Astrocyte (in vitro differentiated cells and primary cell): ENCODE data around the gene STARD8. TPM values are rescaled to one million over a fixed set of nuclear protein-coding genes. Genes with fewer than 3 reads are reported as not detected.

Source experiments
- DNase-seq: peaks from one replicate; pipeline ENCODE4 v3.0.0-alpha.2; 2010; ENCODE audit warnings: low read depth
- FAIRE-seq: peaks from 2 replicates; lab custom pipeline; 2011; peaks lifted over from hg19 to GRCh38; lab: Jason Lieb, UNC
- H2AFZ ChIP-seq: 2 replicates; pipeline ENCODE4 v1.6.0; 2012; ENCODE audit warnings: low read depth, low read length, inconsistent platforms
- H3K27ac ChIP-seq: 2 replicates; pipeline ENCODE4 v1.5.1; 2011; ENCODE audit warnings: low read depth, low read length, inconsistent platforms
- H3K27me3 ChIP-seq: 2 replicates; pipeline ENCODE4 v1.6.0; 2011; ENCODE audit warnings: low read length, inconsistent platforms; ENCODE audit not compliant: insufficient read depth
- H3K36me3 ChIP-seq: 2 replicates; pipeline ENCODE4 v1.5.1; 2011; ENCODE audit warnings: low read length, inconsistent platforms; ENCODE audit not compliant: insufficient read depth
- H3K4me1 ChIP-seq: 2 replicates; pipeline ENCODE4 v1.5.1; 2011; ENCODE audit warnings: low read length, inconsistent platforms; ENCODE audit not compliant: insufficient read depth
- H3K4me2 ChIP-seq: 2 replicates; pipeline ENCODE4 v1.6.0; 2012; ENCODE audit warnings: low read length, inconsistent platforms
- H3K4me3 ChIP-seq: 2 replicates; pipeline ENCODE4 v1.5.1; 2011; ENCODE audit warnings: low read depth, mild to moderate bottlenecking, low read length, inconsistent platforms; ENCODE audit not compliant: insufficient read depth
- H3K79me2 ChIP-seq: 2 replicates; pipeline ENCODE4 v1.6.0; 2012; ENCODE audit warnings: mild to moderate bottlenecking, low read length, inconsistent platforms; ENCODE audit not compliant: insufficient read depth
- H3K9ac ChIP-seq: 2 replicates; pipeline ENCODE4 v1.6.0; 2012; ENCODE audit warnings: mild to moderate bottlenecking, low read length, inconsistent platforms
- H3K9me3 ChIP-seq: 2 replicates; pipeline ENCODE4 v1.5.1; 2012; ENCODE audit warnings: low read depth, mild to moderate bottlenecking, low read length, inconsistent platforms; ENCODE audit not compliant: insufficient read depth
- H4K20me1 ChIP-seq: 2 replicates; pipeline ENCODE4 v1.6.0; 2012; ENCODE audit warnings: low read length, inconsistent platforms; ENCODE audit not compliant: insufficient read depth
- H3K27ac Mint-ChIP-seq: one replicate; pipeline ENCODE4 v1.8.0; 2021; ENCODE audit warnings: mild to moderate bottlenecking, mixed read lengths; ENCODE audit not compliant: unreplicated experiment
- H3K27me3 Mint-ChIP-seq: one replicate; pipeline ENCODE4 v1.8.0; 2021; ENCODE audit warnings: low read depth, mixed read lengths; ENCODE audit not compliant: unreplicated experiment
- H3K36me3 Mint-ChIP-seq: one replicate; pipeline ENCODE4 v1.8.0; 2021; ENCODE audit warnings: low read depth, mixed read lengths; ENCODE audit not compliant: unreplicated experiment
- H3K4me1 Mint-ChIP-seq: one replicate; pipeline ENCODE4 v1.8.0; 2021; ENCODE audit warnings: low read depth, mixed read lengths; ENCODE audit not compliant: unreplicated experiment
- H3K4me3 Mint-ChIP-seq: one replicate; pipeline ENCODE4 v1.8.0; 2021; ENCODE audit warnings: mild to moderate bottlenecking, moderate library complexity, mixed read lengths; ENCODE audit not compliant: unreplicated experiment
- H3K9me3 Mint-ChIP-seq: one replicate; pipeline ENCODE4 v1.8.0; 2021; ENCODE audit warnings: mild to moderate bottlenecking, mixed read lengths; ENCODE audit not compliant: unreplicated experiment
- EZH2 ChIP-seq: IDR thresholded peaks from 2 replicates; pipeline ENCODE4 v1.6.1; 2012; ENCODE audit warnings: mild to moderate bottlenecking, low read length, inconsistent platforms; ENCODE audit not compliant: insufficient read depth
- total RNA-seq: library from RNA; stranded (reverse); gene quantifications from 2 replicates; pipeline ENCODE4 v1.2.1, GENCODE V29; 2021
- TF ChIP-seq, protein P1 (sequence below): IDR thresholded peaks from 2 replicates; pipeline ENCODE4 v1.5.1; 2011; ENCODE audit warnings: low read depth, mild to moderate bottlenecking, inconsistent platforms, low read length, moderate library complexity; ENCODE audit not compliant: insufficient read depth

The STARD8 gene
- total RNA-seq, 1 donor from 2014 or later = 1.3 TPM

- Mint-ChIP-seq H3K27ac (no peak overlapping the region), H3K9me3 (no peaks in the 10 kb centered on the region), H3K36me3 (no peaks in the 10 kb centered on the region), H3K4me3 (no peak overlapping the region), H3K4me1 (no peaks in the 10 kb centered on the region), H3K27me3 (peaks cover 2% of the 10 kb centered on the region)
- Histone ChIP-seq H3K4me2 (no peak overlapping the region), H3K36me3 (no peaks in the 10 kb centered on the region), H3K27ac (no peak overlapping the region), H3K79me2 (no peaks in the 10 kb centered on the region), H3K9me3 (no peaks in the 10 kb centered on the region), H2AFZ (no peak overlapping the region), H4K20me1 (no peaks in the 10 kb centered on the region), H3K4me1 (no peaks in the 10 kb centered on the region), H3K27me3 (no peaks in the 10 kb centered on the region), H3K4me3 (no peak overlapping the region), H3K9ac (no peak overlapping the region)
- FAIRE-seq (peak; percentile 60), DNase-seq (no peak)
- no peak for TF ChIP-seq EZH2
- TF ChIP-seq, protein P1, sequence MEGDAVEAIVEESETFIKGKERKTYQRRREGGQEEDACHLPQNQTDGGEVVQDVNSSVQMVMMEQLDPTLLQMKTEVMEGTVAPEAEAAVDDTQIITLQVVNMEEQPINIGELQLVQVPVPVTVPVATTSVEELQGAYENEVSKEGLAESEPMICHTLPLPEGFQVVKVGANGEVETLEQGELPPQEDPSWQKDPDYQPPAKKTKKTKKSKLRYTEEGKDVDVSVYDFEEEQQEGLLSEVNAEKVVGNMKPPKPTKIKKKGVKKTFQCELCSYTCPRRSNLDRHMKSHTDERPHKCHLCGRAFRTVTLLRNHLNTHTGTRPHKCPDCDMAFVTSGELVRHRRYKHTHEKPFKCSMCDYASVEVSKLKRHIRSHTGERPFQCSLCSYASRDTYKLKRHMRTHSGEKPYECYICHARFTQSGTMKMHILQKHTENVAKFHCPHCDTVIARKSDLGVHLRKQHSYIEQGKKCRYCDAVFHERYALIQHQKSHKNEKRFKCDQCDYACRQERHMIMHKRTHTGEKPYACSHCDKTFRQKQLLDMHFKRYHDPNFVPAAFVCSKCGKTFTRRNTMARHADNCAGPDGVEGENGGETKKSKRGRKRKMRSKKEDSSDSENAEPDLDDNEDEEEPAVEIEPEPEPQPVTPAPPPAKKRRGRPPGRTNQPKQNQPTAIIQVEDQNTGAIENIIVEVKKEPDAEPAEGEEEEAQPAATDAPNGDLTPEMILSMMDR = no peak
Measured at GRCh38 chrX:68726366-68726765, 78.9 kb downstream of the STARD8 start.

- Mint-ChIP-seq H3K4me3 (no peak overlapping the region), H3K4me1 (no peaks in the 10 kb centered on the region), H3K27me3 (peaks cover 5% of the 10 kb centered on the region), H3K27ac (no peak overlapping the region), H3K9me3 (no peaks in the 10 kb centered on the region), H3K36me3 (no peaks in the 10 kb centered on the region)
- DNase-seq (no peak), FAIRE-seq (no peak)
- no peaks in the 10 kb centered on the region for H3K27me3 ChIP-seq
- no peaks in the 10 kb centered on the region for H3K36me3 ChIP-seq
- H3K4me1 ChIP-seq = no peaks in the 10 kb centered on the region
- no peak overlapping the region for H3K4me3 ChIP-seq
- no peak overlapping the region for H2AFZ ChIP-seq
- TF ChIP-seq EZH2 = no peak
- no peak overlapping the region for H3K9ac ChIP-seq
- no peak overlapping the region for H3K4me2 ChIP-seq
- H4K20me1 ChIP-seq = no peaks in the 10 kb centered on the region
- no peaks in the 10 kb centered on the region for H3K79me2 ChIP-seq
- H3K27ac ChIP-seq = no peak overlapping the region
- no peaks in the 10 kb centered on the region for H3K9me3 ChIP-seq
Measured at GRCh38 chrX:68727696-68728095, 80.2 kb downstream of the STARD8 start.

GRCh38 chrX:68728186-68728585 lies 80.7 kb downstream of the STARD8 start:
- H4K20me1 ChIP-seq = no peaks in the 10 kb centered on the region
- no peak overlapping the region for H2AFZ ChIP-seq
- no peak overlapping the region for H3K4me2 ChIP-seq
- H3K9me3 Mint-ChIP-seq = no peaks in the 10 kb centered on the region
- no peak for DNase-seq
- no peaks in the 10 kb centered on the region for H3K27me3 ChIP-seq
- H3K9ac ChIP-seq = no peak overlapping the region
- peaks cover 3% of the 10 kb centered on the region for H3K27me3 Mint-ChIP-seq
- H3K79me2 ChIP-seq = no peaks in the 10 kb centered on the region
- no peaks in the 10 kb centered on the region for H3K9me3 ChIP-seq
- no peak overlapping the region for H3K4me3 Mint-ChIP-seq
- FAIRE-seq = no peak
- no peaks in the 10 kb centered on the region for H3K36me3 Mint-ChIP-seq
- H3K36me3 ChIP-seq = no peaks in the 10 kb centered on the region
- H3K4me1 ChIP-seq = no peaks in the 10 kb centered on the region
- H3K27ac ChIP-seq = no peak overlapping the region
- H3K4me3 ChIP-seq = no peak overlapping the region
- H3K4me1 Mint-ChIP-seq = no peaks in the 10 kb centered on the region
- no peak overlapping the region for H3K27ac Mint-ChIP-seq
- TF ChIP-seq EZH2 = no peak
- TF ChIP-seq, protein P1 = no peak
